GM21619 (cell line): ENCODE measurements around the gene MYOM1.
A peak's percentile ranks its signal among the peaks of the same experiment; 100 is the strongest.
"Not testable (repeated sequence)": the region's sequence is repeated elsewhere in the genome, so short reads cannot be mapped to it uniquely, and the experiment has no call there.

Experiments used
- ATAC-seq: cut with Tn5 transposase; IDR thresholded peaks from one replicate; pipeline ENCODE4 v1.9.1; 2021; ENCODE audit not compliant: unreplicated experiment

The MYOM1 gene

GRCh38 chr18:3041843-3042242 lies 177.9 kb downstream of the MYOM1 start:
- no peak for ATAC-seq

- ATAC-seq = no peak
These were observed 178.9 kb downstream of the MYOM1 start for GRCh38 chr18:3040881-3041280.

- ATAC-seq = no peak
These were observed 179.6 kb downstream of the MYOM1 start for GRCh38 chr18:3040173-3040572.

GRCh38 chr18:3037423-3037915 lies 182.3 kb downstream of the MYOM1 start:
- ATAC-seq = peak; percentile 99

- ATAC-seq = no peak
These were observed 183.7 kb downstream of the MYOM1 start for GRCh38 chr18:3036108-3036507.

GRCh38 chr18:3035635-3036034 lies 184.1 kb downstream of the MYOM1 start:
- ATAC-seq = no peak

GRCh38 chr18:3032721-3033120 lies 187.0 kb downstream of the MYOM1 start:
- no peak for ATAC-seq

GRCh38 chr18:3029215-3029952 lies 190.4 kb downstream of the MYOM1 start:
- no peak for ATAC-seq

- not testable (repeated sequence) for ATAC-seq
These were observed 191.7 kb downstream of the MYOM1 start for GRCh38 chr18:3028115-3028514.

GRCh38 chr18:3027370-3027891 lies 192.3 kb downstream of the MYOM1 start:
- ATAC-seq = no peak

- no peak for ATAC-seq
These were observed 194.2 kb downstream of the MYOM1 start for GRCh38 chr18:3025544-3025943.

GRCh38 chr18:3023603-3024002 lies 196.2 kb downstream of the MYOM1 start:
- not testable (repeated sequence) for ATAC-seq
